GM12878 (cell line): ENCODE results near the gene KDM2A. TPM values are rescaled to one million over a fixed set of nuclear protein-coding genes. Genes with fewer than 3 reads are reported as not detected.
A peak's percentile ranks its signal among the peaks of the same experiment; 100 is the strongest.
"Not testable (repeated sequence)": the region's sequence is repeated elsewhere in the genome, so short reads cannot be mapped to it uniquely, and the experiment has no call there.

Experiments
- ATAC-seq: fragments of 200-7000 bp; cut with Tn5 transposase; 3 replicates; pipeline ENCODE4 v1.9.1; 2020; ENCODE audit warnings: mild to moderate bottlenecking, moderate library complexity
- BruUV-seq: library from RNA; stranded (reverse); fragments of 400-500 nt; replicated peaks from 2 replicates; lab custom pipeline; 2021; lab: Mats Ljungman, UMichigan
- CTCF ChIA-PET: fragments of 300-600 bp; sonication (Branson Sonifier 250); formaldehyde crosslinking; extraction: SDS; loops from one replicate; lab custom pipeline; 2021; ENCODE audit warnings: inconsistent platforms; lab: Yijun Ruan, JAX
- POLR2A ChIA-PET: fragments of 350-600 bp; formaldehyde crosslinking; extraction: SDS; loops from one replicate; lab custom pipeline; 2021; ENCODE audit warnings: inconsistent platforms; lab: Charles Lee
- RAD21 ChIA-PET: fragments of 300-600 bp; sonication (Branson Sonifier 250); formaldehyde crosslinking; loops from one replicate; lab custom pipeline; 2023; ENCODE audit warnings: antibody characterized with exemption; ENCODE audit not compliant: unreplicated experiment; lab: Charles Lee
- SMC1A ChIA-PET: fragments of 300-600 bp; sonication (Branson Sonifier 250); formaldehyde crosslinking; loops from one replicate; lab custom pipeline; 2023; ENCODE audit not compliant: unreplicated experiment, uncharacterized antibody; lab: Charles Lee
- DNase-seq: peaks from one replicate; pipeline ENCODE4 v3.0.0-alpha.2; 2011; ENCODE audit warnings: low read depth, low spot score
- FAIRE-seq: peaks from 3 replicates; lab custom pipeline; 2011; peaks lifted over from hg19 to GRCh38; lab: Jason Lieb, UNC
- H2AFZ ChIP-seq: 2 replicates; pipeline ENCODE4 v1.6.0; 2011; ENCODE audit warnings: low read depth, low read length, control low read depth; ENCODE audit not compliant: control insufficient read depth
- H3K27ac ChIP-seq: 2 replicates; pipeline ENCODE4 v1.5.1; 2011; ENCODE audit warnings: control low read depth; ENCODE audit not compliant: control insufficient read depth, insufficient read depth
- H3K27me3 ChIP-seq, 2 experiments: replicated peaks in 1 of 2; 2 replicates each; pipeline versions ENCODE4 v1.6.0 to v1.6.1; 2011; ENCODE audit warnings: low read length in 1 of 2; ENCODE audit not compliant: control insufficient read depth in 2 of 2, insufficient read depth in 2 of 2
- H3K36me3 ChIP-seq, 2 experiments: 2 replicates each; pipeline ENCODE4 v1.5.1; 2011; ENCODE audit warnings: low read length in 1 of 2; ENCODE audit not compliant: control insufficient read depth in 2 of 2, insufficient read depth in 2 of 2
- H3K4me1 ChIP-seq: 2 replicates; pipeline ENCODE4 v1.6.1; 2011; ENCODE audit warnings: mild to moderate bottlenecking, low read length, moderate library complexity, mixed read lengths; ENCODE audit not compliant: control insufficient read depth, insufficient read depth
- H3K4me2 ChIP-seq: 2 replicates; pipeline ENCODE4 v1.6.0; 2011; ENCODE audit warnings: control low read depth; ENCODE audit not compliant: control insufficient read depth, insufficient read depth
- H3K4me3 ChIP-seq: fragments of 200-600 bp; sonication (generic); 2 replicates; pipeline ENCODE4 v1.5.1; 2016
- H3K79me2 ChIP-seq: 2 replicates; pipeline ENCODE4 v1.6.0; 2011; ENCODE audit warnings: low read length; ENCODE audit not compliant: control insufficient read depth, insufficient read depth
- H3K9ac ChIP-seq: 2 replicates; pipeline ENCODE4 v1.8.0; 2011; ENCODE audit warnings: low read length, control low read depth, mixed read lengths; ENCODE audit not compliant: control insufficient read depth, insufficient read depth
- H3K9me3 ChIP-seq: replicated peaks from 3 replicates; pipeline ENCODE4 v1.5.1; 2011; ENCODE audit warnings: mild to moderate bottlenecking, low read length; ENCODE audit not compliant: control insufficient read depth, insufficient read depth
- H4K20me1 ChIP-seq: 2 replicates; pipeline ENCODE4 v1.6.0; 2011; ENCODE audit not compliant: control insufficient read depth, insufficient read depth
- ASH2L ChIP-seq: fragments of 300-600, 200-600 bp; sonication (generic); IDR thresholded peaks from 2 replicates; pipeline ENCODE4 v1.6.1; 2017; ENCODE audit warnings: low read depth, mild to moderate bottlenecking, borderline replicate concordance
- BHLHE40 ChIP-seq, 2 experiments: fragments of 450-650 bp in 1 of 2; IDR thresholded peaks; 2 replicates each; pipeline ENCODE4 v1.6.1; 2011 to 2017; ENCODE audit warnings: low read depth in 2 of 2, borderline replicate concordance in 1 of 2, improper control_type of control experiment in 1 of 2, low read length in 1 of 2, mild to moderate bottlenecking in 1 of 2
- MYB ChIP-seq: fragments of 150-350 bp; IDR thresholded peaks from 2 replicates; pipeline ENCODE4 v1.6.1; 2014; ENCODE audit warnings: mild to moderate bottlenecking, low read depth, low read length, borderline replicate concordance
- RUNX3 ChIP-seq: IDR thresholded peaks from 2 replicates; pipeline ENCODE4 v1.6.1; 2012; ENCODE audit warnings: low read length, inconsistent platforms
- WGBS: methylation state at CpG from one replicate; pipeline ENCODE4 v1.1.6; 2016; ENCODE audit warnings: low lambda C conversion rate; ENCODE audit not compliant: insufficient replicate concordance, insufficient coverage; ENCODE audit errors: missing lambda C conversion rate; 5-methylcytosine and 5-hydroxymethylcytosine counted together
- in situ Hi-C: fragments of 300-500 bp; cut with MboI; formaldehyde crosslinking; loops from 9 replicates; pipeline ENCODE4 v1.14.3; 2018; ENCODE audit warnings: mixed read lengths
- intact Hi-C: fragments of 100-400 bp; cut with micrococcal nuclease; formaldehyde crosslinking; loops from one replicate; pipeline ENCODE4 v1.14.2; 2022; ENCODE audit not compliant: unreplicated experiment
- polyA plus RNA-seq, 11 experiments: library from polyadenylated mRNA; depleted of rRNA in 4 of 11; unstranded in 6 of 11; stranded (reverse) in 5 of 11; fragments of >200 nt; fragmentation: Nextera tagmentation in 4 of 11; fragmentation: Illumina TruSeq in 1 of 11; extraction: Ambion mirVana in 4 of 11; extraction: Trizol in 1 of 11; gene quantifications; 1 replicate in 1 of 11; 2 replicates in 10 of 11; pipeline versions ENCODE4 v1.2.1 to v1.2.3, GENCODE V29; 2011 to 2016; ENCODE audit warnings: inconsistent platforms in 2 of 11, missing spikeins in 2 of 11, low read depth in 1 of 11
- total RNA-seq, 4 experiments: library from RNA; depleted of rRNA in 3 of 4; stranded (reverse); fragments of >200 nt in 3 of 4; fragmentation: Illumina TruSeq in 1 of 4; extraction: Trizol in 1 of 4; gene quantifications; 2 replicates each; pipeline versions ENCODE4 v1.2.1 to v1.2.3, GENCODE V29; 2013 to 2021
- TF ChIP-seq, protein P1 (sequence below): IDR thresholded peaks from 2 replicates; pipeline ENCODE4 v1.6.1; 2011; ENCODE audit warnings: low read depth, low read length, improper control_type of control experiment, borderline replicate concordance

KDM2A gene
- total and polyA plus RNA-seq, 10 of the 15 experiments (the other 5 are each of a cell fraction or from before 2014, with no cell fraction given): 10.5 to 69.3 (median 41.6) TPM

DNA sequence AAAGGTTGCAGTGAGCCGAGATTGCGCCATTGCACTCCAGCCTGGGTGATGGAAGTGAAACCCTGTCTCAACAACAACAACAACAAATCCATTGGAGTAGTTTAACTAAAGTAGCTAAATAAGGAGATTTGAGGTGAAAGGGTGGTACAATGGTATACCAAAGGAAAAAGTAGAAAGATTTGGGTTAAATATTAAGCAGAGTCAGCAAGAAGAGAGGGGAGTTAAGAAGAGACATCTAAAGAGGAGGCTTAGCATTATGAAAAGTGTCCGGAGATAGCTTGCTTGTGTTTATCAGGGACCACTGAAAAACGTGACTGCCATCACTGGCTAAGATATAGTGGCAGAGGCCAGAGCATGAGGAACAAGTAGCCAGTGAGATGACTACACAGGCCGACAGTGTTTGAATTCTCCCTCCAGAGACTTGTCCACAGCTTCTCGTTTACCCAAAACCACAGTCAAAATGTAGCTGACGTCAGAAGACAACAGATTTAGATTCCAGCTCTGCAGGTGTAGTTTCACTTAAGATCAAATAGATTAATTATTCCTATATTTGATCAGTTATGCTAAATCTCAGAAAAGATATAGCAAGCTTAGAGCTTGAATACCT is 114.6 kb downstream of the KDM2A start (continued):
- TF ChIP-seq, protein P1, sequence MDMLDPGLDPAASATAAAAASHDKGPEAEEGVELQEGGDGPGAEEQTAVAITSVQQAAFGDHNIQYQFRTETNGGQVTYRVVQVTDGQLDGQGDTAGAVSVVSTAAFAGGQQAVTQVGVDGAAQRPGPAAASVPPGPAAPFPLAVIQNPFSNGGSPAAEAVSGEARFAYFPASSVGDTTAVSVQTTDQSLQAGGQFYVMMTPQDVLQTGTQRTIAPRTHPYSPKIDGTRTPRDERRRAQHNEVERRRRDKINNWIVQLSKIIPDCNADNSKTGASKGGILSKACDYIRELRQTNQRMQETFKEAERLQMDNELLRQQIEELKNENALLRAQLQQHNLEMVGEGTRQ: no peak
- peak; percentile 44; the same call in 1 of the 2 replicates for TF ChIP-seq RUNX3
- no peak for TF ChIP-seq ASH2L
- peak in 1 of 2 experiments; percentile 46; a peak in 1 of 4 replicates for TF ChIP-seq BHLHE40 (IDR thresholded peaks at IDR 0.05; ENCODE audit: borderline replicate concordance in 1 of 2, low read depth in 2 of 2, low read length in 1 of 2)
- TF ChIP-seq MYB: no peak

DNA sequence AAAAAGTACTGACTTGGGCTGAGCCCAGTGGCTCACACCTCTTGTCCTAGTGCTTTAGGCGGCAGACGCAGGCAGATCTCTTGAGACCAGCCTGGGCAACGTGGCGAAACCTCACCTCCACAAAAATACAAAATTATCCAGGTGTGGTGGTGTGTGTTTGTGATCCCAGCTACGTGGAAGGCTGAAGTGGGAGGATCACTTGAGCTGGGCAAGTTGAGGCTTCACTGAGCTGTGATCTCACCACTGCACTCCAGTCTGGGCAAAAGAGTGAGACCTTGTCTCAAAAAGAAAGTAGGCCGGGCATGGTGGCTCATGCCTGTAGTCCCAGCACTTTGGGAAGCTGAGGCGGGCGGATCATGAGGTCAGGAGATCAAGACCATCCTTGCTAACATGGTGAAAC is 115.5 kb downstream of the KDM2A start:
- H3K9me3 ChIP-seq, in situ Hi-C loops, H3K36me3 ChIP-seq, DNase-seq, H3K4me1 ChIP-seq, H3K9ac ChIP-seq, BruUV-seq, ATAC-seq, H3K4me2 ChIP-seq, H3K79me2 ChIP-seq, H3K27me3 ChIP-seq, H2AFZ ChIP-seq, H3K4me3 ChIP-seq, FAIRE-seq, H4K20me1 ChIP-seq, intact Hi-C loops, RAD21 ChIA-PET, H3K27ac ChIP-seq: not testable (repeated sequence)
- 85% methylated on average over 8 of the region's 8 CpGs for WGBS
- SMC1A ChIA-PET: interaction anchor here (2.0 kb wide), 1 partner anchor 21 kb away, joined by 9 read pairs; no protein-coding TSS in a partner anchor
- POLR2A ChIA-PET: interaction anchor here (0.6 to 1.1 kb wide), 3 partner anchors 9 to 192 kb away, joined by 3 to 8 read pairs (median 3); no protein-coding TSS in a partner anchor
- CTCF ChIA-PET: interaction anchor here (1.0 to 1.3 kb wide), 3 partner anchors 66 to 160 kb away, joined by 3 to 4 read pairs (median 3); no protein-coding TSS in a partner anchor
